HL-60 (cell line): Measurements from ENCODE around the gene RFXANK.

Experiments
- CTCF ChIP-seq: IDR thresholded peaks from one replicate; pipeline ENCODE4 v1.5.1; 2011; ENCODE audit warnings: low read length, control low read depth, inconsistent platforms; ENCODE audit not compliant: insufficient read depth
- GABPA ChIP-seq: IDR thresholded peaks from 2 replicates; pipeline ENCODE4 v1.6.1; 2012; ENCODE audit warnings: low read depth
- POLR2AphosphoS5 ChIP-seq: IDR thresholded peaks from 2 replicates; pipeline ENCODE4 v1.6.1; 2012; ENCODE audit warnings: low read depth

- no peak for TF ChIP-seq CTCF
- no peak for TF ChIP-seq GABPA
- TF ChIP-seq POLR2AphosphoS5: no peak
These were observed 335 bp upstream of the RFXANK start for GRCh38 chr19:19191768-19192077.
